A549 (cell line): ENCODE data around the gene IRF6.

Experiments
- BHLHE40 ChIP-seq: IDR thresholded peaks from 2 replicates; pipeline ENCODE4 v1.6.1; 2012; ENCODE audit warnings: low read depth, low read length, inconsistent platforms
- RFX5 ChIP-seq: fragments of 450-650 bp; IDR thresholded peaks from 2 replicates; pipeline ENCODE4 v1.7.1; 2014; ENCODE audit warnings: antibody characterized with exemption, mild to moderate bottlenecking, moderate library complexity

DNA sequence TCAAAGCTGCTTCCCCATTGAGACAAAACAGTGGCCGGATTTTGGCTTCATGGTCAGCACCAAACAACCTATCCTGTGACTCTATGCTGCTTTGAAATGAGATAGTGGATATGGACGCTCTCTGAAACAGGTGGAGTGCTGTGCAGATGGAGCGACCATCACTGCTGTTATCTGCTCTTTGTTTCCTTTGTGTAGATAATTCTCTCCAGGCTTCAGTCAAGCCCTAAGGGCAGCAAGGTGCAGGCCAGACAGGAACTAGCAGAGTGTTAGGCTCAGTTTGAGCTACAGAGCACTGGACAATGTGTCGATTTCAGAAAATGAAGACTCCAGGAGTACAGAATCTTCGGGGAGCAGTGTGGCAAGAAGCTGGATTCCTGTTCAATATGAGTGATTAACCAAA, 4.8 kb upstream of the IRF6 start:
- TF ChIP-seq RFX5 (no peak), BHLHE40 (no peak)
